Uterus (tissue), 4 donors: ENCODE data around the gene ATL3. TPM values are rescaled to one million over a fixed set of nuclear protein-coding genes. Genes with fewer than 3 reads are reported as not detected.

Experiments used
- DNase-seq, 2 donors: peaks; one replicate each; pipeline ENCODE4 v3.0.0-alpha.2; 2019 to 2020
- H3K27ac ChIP-seq, 2 donors: fragments of 200-600 bp; sonication (generic); 1 replicate in 1 of 2; 2 replicates in 1 of 2; pipeline ENCODE4 v1.5.1; 2016 to 2018
- H3K27me3 ChIP-seq, 2 donors: fragments of 200-600 bp; sonication (generic); one replicate each; pipeline ENCODE4 v1.5.1; 2018 to 2019; ENCODE audit warnings: control low read depth in 1 of 2
- H3K36me3 ChIP-seq, 2 donors: fragments of 200-600 bp; sonication (generic); one replicate each; pipeline ENCODE4 v1.5.1; 2019; ENCODE audit warnings: control low read depth in 1 of 2
- H3K4me1 ChIP-seq, 2 donors: fragments of 200-600 bp; sonication (generic); one replicate each; pipeline ENCODE4 v1.5.1; 2018 to 2019; ENCODE audit warnings: control low read depth in 1 of 2
- H3K4me3 ChIP-seq, 2 donors: fragments of 200-600 bp; sonication (generic); 1 replicate in 1 of 2; 2 replicates in 1 of 2; pipeline ENCODE4 v1.5.1; 2018 to 2019; ENCODE audit warnings: mild to moderate bottlenecking in 1 of 2
- H3K9me3 ChIP-seq, 2 donors: fragments of 200-600 bp; sonication (generic); one replicate each; pipeline ENCODE4 v1.5.1; 2019; ENCODE audit warnings: control low read depth in 1 of 2
- CTCF ChIP-seq, 4 experiments: fragments of 200-600 bp in 2 of 4; fragments of 450-650 bp in 2 of 4; sonication (generic) in 2 of 4; IDR thresholded peaks; one replicate each; pipeline ENCODE4 v1.5.1; 2016 to 2019; ENCODE audit warnings: antibody characterized with exemption in 4 of 4, mild to moderate bottlenecking in 2 of 4, moderate library complexity in 1 of 4
- POLR2A ChIP-seq, 2 donors: fragments of 450-650 bp; IDR thresholded peaks; one replicate each; pipeline ENCODE4 v1.6.1; 2016; ENCODE audit warnings: antibody characterized with exemption in 2 of 2, mild to moderate bottlenecking in 1 of 2, moderate library complexity in 1 of 2
- intact Hi-C: fragments of 100-400 bp; cut with DNase I; formaldehyde crosslinking; loops from one replicate; pipeline ENCODE4 v1.15.1; 2023; ENCODE audit warnings: low total_unique reads
- total RNA-seq, 4 donors: library from RNA; depleted of rRNA in 3 of 4; stranded (reverse); fragments of >200 nt in 3 of 4; gene quantifications; one replicate each; pipeline versions ENCODE4 v1.1.0 to v1.2.4, GENCODE V29; 2014 to 2023
- donor health status: DM: yes; HTN: yes; CAD: no.

The ATL3 gene
- total RNA-seq, 4 donors from 2014 or later: 49.4 to 158 (median 87.6) TPM

GRCh38 chr11:63716046-63716445, 44.9 kb upstream of the ATL3 start:
- no peak for TF ChIP-seq CTCF (IDR thresholded peaks at IDR 0.05)
- TF ChIP-seq POLR2A (IDR thresholded peaks at IDR 0.05): no peak
- H3K27me3 ChIP-seq: no peaks in the 10 kb centered on the region
- no peaks in the 10 kb centered on the region for H3K36me3 ChIP-seq
- H3K4me1 ChIP-seq: no peaks in the 10 kb centered on the region
- DNase-seq: no peak
- H3K4me3 ChIP-seq: no peak overlapping the region
- H3K27ac ChIP-seq: no peak overlapping the region
- intact Hi-C loops: no loop called here
- no peaks in the 10 kb centered on the region for H3K9me3 ChIP-seq

- H3K4me3 ChIP-seq: no peak overlapping the region
- no peaks in the 10 kb centered on the region for H3K4me1 ChIP-seq
- H3K27me3 ChIP-seq: no peaks in the 10 kb centered on the region
- intact Hi-C loops: no loop called here
- H3K9me3 ChIP-seq: no peaks in the 10 kb centered on the region
- no peak overlapping the region for H3K27ac ChIP-seq
- TF ChIP-seq POLR2A (IDR thresholded peaks at IDR 0.05) (no peak), CTCF (IDR thresholded peaks at IDR 0.05) (no peak)
- DNase-seq: peak in 1 of 2 donors; percentile 34
- H3K36me3 ChIP-seq: no peaks in the 10 kb centered on the region
These were observed 42.6 kb upstream of the ATL3 start for GRCh38 chr11:63713766-63714165.

GRCh38 chr11:63711838-63712237, 40.7 kb upstream of the ATL3 start:
- H3K27ac ChIP-seq: no peak overlapping the region
- no peaks in the 10 kb centered on the region for H3K27me3 ChIP-seq
- H3K9me3 ChIP-seq: no peaks in the 10 kb centered on the region
- no peak for DNase-seq
- intact Hi-C loops: no loop called here
- H3K4me1 ChIP-seq: no peaks in the 10 kb centered on the region
- no peak overlapping the region for H3K4me3 ChIP-seq
- TF ChIP-seq CTCF (IDR thresholded peaks at IDR 0.05): no peak
- no peak for TF ChIP-seq POLR2A (IDR thresholded peaks at IDR 0.05)
- H3K36me3 ChIP-seq: no peaks in the 10 kb centered on the region

- no peaks in the 10 kb centered on the region for H3K4me1 ChIP-seq
- intact Hi-C loops: no loop called here
- no peaks in the 10 kb centered on the region for H3K36me3 ChIP-seq
- no peak overlapping the region for H3K4me3 ChIP-seq
- peak overlapping the region; percentile 38 to 66 for H3K27ac ChIP-seq
- TF ChIP-seq POLR2A (IDR thresholded peaks at IDR 0.05): no peak
- peak in 3 of 4 experiments; percentile 16 to 41 (median 32) for TF ChIP-seq CTCF (IDR thresholded peaks at IDR 0.05)
- no peaks in the 10 kb centered on the region for H3K9me3 ChIP-seq
- DNase-seq: peak; percentile 39 to 52
- H3K27me3 ChIP-seq: no peaks in the 10 kb centered on the region
These were observed 39.5 kb upstream of the ATL3 start for GRCh38 chr11:63710476-63711217.

GRCh38 chr11:63709336-63709884, 38.2 kb upstream of the ATL3 start:
- TF ChIP-seq CTCF (IDR thresholded peaks at IDR 0.05): no peak
- TF ChIP-seq POLR2A (IDR thresholded peaks at IDR 0.05): no peak
- no peak overlapping the region for H3K4me3 ChIP-seq
- intact Hi-C loops: no loop called here
- peaks cover 0 to 4% of the 10 kb centered on the region in 2 donors for H3K4me1 ChIP-seq
- no peak overlapping the region for H3K27ac ChIP-seq
- H3K9me3 ChIP-seq: no peaks in the 10 kb centered on the region
- H3K27me3 ChIP-seq: no peaks in the 10 kb centered on the region
- no peaks in the 10 kb centered on the region for H3K36me3 ChIP-seq
- no peak for DNase-seq
